Loucy (cell line): ENCODE measurements around the gene NLRP6.

Experiments
- H2AFZ ChIP-seq: fragments of 200-600 bp; sonication (generic); 2 replicates; pipeline ENCODE4 v1.6.0; 2016; ENCODE audit warnings: antibody characterized with exemption, mild to moderate bottlenecking, low read length, moderate library complexity
- H3F3A ChIP-seq: fragments of 200-600 bp; 2 replicates; pipeline ENCODE4 v1.6.0; 2016; ENCODE audit warnings: antibody characterized with exemption, low read depth, mild to moderate bottlenecking
- H3K27me3 ChIP-seq: fragments of 200-600 bp; sonication (generic); 2 replicates; pipeline ENCODE4 v1.6.1; 2014; ENCODE audit warnings: low read length, mild to moderate bottlenecking; ENCODE audit not compliant: insufficient read depth, poor library complexity, severe bottlenecking
- H3K36me3 ChIP-seq: fragments of 200-600 bp; sonication (generic); 2 replicates; pipeline ENCODE4 v1.6.1; 2016; ENCODE audit warnings: low read length; ENCODE audit not compliant: insufficient read depth
- H3K4me1 ChIP-seq: fragments of 200-600 bp; sonication (generic); 2 replicates; pipeline ENCODE4 v1.5.1; 2014; ENCODE audit warnings: low read length, mild to moderate bottlenecking; ENCODE audit not compliant: insufficient read depth, poor library complexity, severe bottlenecking
- H3K4me2 ChIP-seq: fragments of 200-600 bp; sonication (generic); 2 replicates; pipeline ENCODE4 v1.6.0; 2014; ENCODE audit warnings: antibody characterized with exemption, low read length, low read depth, mild to moderate bottlenecking; ENCODE audit not compliant: poor library complexity, severe bottlenecking
- H3K4me3 ChIP-seq: fragments of 200-600 bp; sonication (generic); 2 replicates; pipeline ENCODE4 v1.5.1; 2014; ENCODE audit warnings: low read length, mild to moderate bottlenecking, mixed read lengths; ENCODE audit not compliant: poor library complexity, severe bottlenecking
- H3K79me2 ChIP-seq: fragments of 200-600 bp; sonication (generic); 2 replicates; pipeline ENCODE4 v1.6.1; 2014; ENCODE audit warnings: low read length; ENCODE audit not compliant: insufficient read depth
- H3K9ac ChIP-seq: fragments of 200-600 bp; sonication (generic); 2 replicates; pipeline ENCODE4 v1.6.0; 2014; ENCODE audit warnings: mild to moderate bottlenecking, low read depth, low read length, moderate library complexity; ENCODE audit not compliant: poor library complexity, severe bottlenecking
- H3K9me2 ChIP-seq: fragments of 200-600 bp; sonication (generic); replicated peaks from 2 replicates; pipeline ENCODE4 v1.6.1; 2016; ENCODE audit warnings: low read depth, low read length, mixed read lengths
- H3K9me3 ChIP-seq: fragments of 200-600 bp; sonication (generic); 2 replicates; pipeline ENCODE4 v1.6.1; 2014; ENCODE audit warnings: mild to moderate bottlenecking, antibody characterized with exemption, low read length, low read depth; ENCODE audit not compliant: insufficient read depth
- H4K20me1 ChIP-seq: fragments of 200-600 bp; sonication (generic); 2 replicates; pipeline ENCODE4 v1.6.0; 2014; ENCODE audit warnings: antibody characterized with exemption, low read length, mild to moderate bottlenecking; ENCODE audit not compliant: insufficient read depth, poor library complexity, severe bottlenecking
- EZH2phosphoT487 ChIP-seq: fragments of 200-600 bp; IDR thresholded peaks from 2 replicates; pipeline ENCODE4 v1.6.1; 2018; ENCODE audit warnings: antibody characterized with exemption, mild to moderate bottlenecking, moderate library complexity, borderline replicate concordance
- TF ChIP-seq, protein P1 (sequence below): fragments of 200-600 bp; sonication (generic); conservative IDR thresholded peaks from 2 replicates; pipeline ENCODE4 v1.5.1; 2014; ENCODE audit warnings: mild to moderate bottlenecking, antibody characterized with exemption, low read length

The NLRP6 gene

DNA sequence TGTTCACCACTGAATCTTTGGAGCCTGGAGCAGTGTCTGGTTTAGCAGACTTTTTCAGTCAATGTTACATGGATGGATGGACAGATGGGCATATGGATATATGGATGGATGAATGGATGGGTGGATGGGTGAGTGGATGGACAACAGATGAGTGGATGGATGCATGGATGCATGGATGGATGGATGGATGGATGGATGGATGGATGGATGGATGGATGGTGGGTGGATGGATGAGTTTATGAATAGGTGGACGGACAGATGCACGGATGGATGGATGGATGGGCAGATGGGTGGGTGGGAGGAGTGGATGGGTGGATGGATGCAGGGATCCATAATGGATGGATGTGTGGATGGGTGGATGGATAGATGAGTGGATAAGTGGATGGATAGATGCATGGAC is 22.4 kb upstream of the NLRP6 start:
- H3K79me2 ChIP-seq = no peaks in the 10 kb centered on the region
- H4K20me1 ChIP-seq = no peaks in the 10 kb centered on the region
- H3K36me3 ChIP-seq = peaks cover 24% of the 10 kb centered on the region; the same call in 1 of the 2 replicates
- H3K27me3 ChIP-seq = no peaks in the 10 kb centered on the region
- TF ChIP-seq, protein P1, sequence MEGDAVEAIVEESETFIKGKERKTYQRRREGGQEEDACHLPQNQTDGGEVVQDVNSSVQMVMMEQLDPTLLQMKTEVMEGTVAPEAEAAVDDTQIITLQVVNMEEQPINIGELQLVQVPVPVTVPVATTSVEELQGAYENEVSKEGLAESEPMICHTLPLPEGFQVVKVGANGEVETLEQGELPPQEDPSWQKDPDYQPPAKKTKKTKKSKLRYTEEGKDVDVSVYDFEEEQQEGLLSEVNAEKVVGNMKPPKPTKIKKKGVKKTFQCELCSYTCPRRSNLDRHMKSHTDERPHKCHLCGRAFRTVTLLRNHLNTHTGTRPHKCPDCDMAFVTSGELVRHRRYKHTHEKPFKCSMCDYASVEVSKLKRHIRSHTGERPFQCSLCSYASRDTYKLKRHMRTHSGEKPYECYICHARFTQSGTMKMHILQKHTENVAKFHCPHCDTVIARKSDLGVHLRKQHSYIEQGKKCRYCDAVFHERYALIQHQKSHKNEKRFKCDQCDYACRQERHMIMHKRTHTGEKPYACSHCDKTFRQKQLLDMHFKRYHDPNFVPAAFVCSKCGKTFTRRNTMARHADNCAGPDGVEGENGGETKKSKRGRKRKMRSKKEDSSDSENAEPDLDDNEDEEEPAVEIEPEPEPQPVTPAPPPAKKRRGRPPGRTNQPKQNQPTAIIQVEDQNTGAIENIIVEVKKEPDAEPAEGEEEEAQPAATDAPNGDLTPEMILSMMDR = no peak
- no peak for TF ChIP-seq EZH2phosphoT487
- H3K9me2 ChIP-seq = no peaks in the 10 kb centered on the region
- no peaks in the 10 kb centered on the region for H3K9me3 ChIP-seq
- peaks cover 3% of the 10 kb centered on the region for H3K4me1 ChIP-seq
- no peak overlapping the region for H2AFZ ChIP-seq
- H3K9ac ChIP-seq = no peak overlapping the region
- no peak overlapping the region for H3K4me3 ChIP-seq
- no peaks in the 10 kb centered on the region for H3F3A ChIP-seq
- no peak overlapping the region for H3K4me2 ChIP-seq

DNA sequence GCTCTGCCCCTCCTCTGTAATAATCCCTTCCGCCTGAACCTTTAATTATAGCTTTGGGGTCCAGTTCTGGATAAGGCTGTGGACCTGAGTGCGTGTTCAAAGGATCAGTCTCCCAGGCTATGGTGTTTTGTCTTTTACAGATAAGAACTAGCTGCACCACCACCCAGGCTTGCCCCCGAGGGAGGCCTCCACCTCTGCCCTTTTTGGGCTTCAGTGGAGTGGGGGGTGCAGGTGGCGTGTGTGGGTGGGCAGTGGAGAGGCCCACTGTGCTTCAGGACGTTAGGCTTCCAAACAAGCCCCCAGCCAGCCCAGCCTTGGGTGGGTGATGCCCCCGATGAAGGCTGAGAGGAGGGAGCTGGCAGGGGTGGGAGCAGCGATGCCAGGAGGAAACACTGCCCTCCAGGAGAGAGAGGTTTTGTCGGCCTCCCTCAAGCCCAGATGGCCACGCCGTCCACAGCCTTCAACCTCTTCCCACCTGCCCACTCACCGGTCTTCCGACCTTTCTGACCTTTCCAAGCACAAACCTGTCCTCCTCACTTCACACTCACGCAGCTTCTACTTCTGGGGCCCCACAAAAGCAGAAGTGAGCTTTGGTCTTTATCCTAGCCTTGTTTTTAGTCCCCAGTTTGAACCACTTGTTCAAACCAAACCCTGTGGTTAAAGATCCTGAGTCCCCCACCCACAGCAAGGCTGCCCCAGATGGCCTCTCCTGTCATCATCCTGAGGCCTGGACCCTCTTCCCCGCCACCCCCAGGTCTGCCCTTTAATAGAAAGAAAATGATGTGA is 21.1 kb upstream of the NLRP6 start:
- Histone ChIP-seq H3K4me1 (no peaks in the 10 kb centered on the region), H3K4me3 (no peak overlapping the region), H3K9me3 (no peaks in the 10 kb centered on the region), H3K27me3 (no peaks in the 10 kb centered on the region), H3F3A (no peaks in the 10 kb centered on the region), H3K4me2 (no peak overlapping the region), H4K20me1 (no peaks in the 10 kb centered on the region), H3K9me2 (no peaks in the 10 kb centered on the region), H3K36me3 (peaks cover 17% of the 10 kb centered on the region; the same call in 1 of the 2 replicates), H3K79me2 (no peaks in the 10 kb centered on the region), H3K9ac (no peak overlapping the region), H2AFZ (no peak overlapping the region)
- TF ChIP-seq EZH2phosphoT487 = no peak
- TF ChIP-seq, protein P1 = no peak

DNA sequence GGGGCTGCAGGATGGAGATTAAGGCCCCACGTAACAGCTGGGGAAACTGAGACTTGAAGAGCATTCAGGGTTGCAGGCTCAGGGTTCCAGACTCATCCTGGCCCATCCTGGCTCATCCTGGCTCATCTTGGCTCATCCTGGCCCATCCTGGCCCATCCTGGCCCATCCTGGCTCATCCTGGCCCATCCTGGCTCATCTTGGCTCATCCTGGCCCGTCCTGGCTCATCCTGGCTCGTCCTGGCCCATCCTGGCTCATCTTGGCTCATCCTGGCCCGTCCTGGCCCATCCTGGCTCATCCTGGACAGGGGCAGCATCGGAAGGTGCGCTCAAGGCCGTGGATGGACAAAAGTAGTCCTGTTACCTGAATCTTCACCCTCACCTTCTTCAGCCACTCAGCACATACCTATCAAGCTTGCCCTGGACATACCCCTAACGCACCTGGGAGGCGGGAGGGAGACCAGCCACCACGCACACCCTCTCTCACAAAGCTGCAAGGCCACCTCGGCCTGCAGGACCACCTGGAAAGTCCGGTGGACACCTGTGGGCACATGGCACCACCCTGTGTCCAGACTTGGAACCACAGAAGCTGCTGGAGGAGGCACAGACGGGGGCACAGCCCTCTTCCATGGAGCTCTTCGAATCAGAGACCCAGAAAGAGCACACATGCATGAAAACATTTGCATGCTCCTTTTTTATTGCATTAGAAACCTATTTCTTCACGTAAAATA is 20.3 kb upstream of the NLRP6 start:
- TF ChIP-seq EZH2phosphoT487 = no peak
- TF ChIP-seq, protein P1 = peak; percentile 57
- Histone ChIP-seq H3K4me2 (no peak overlapping the region), H3K4me1 (no peaks in the 10 kb centered on the region), H3K79me2 (no peaks in the 10 kb centered on the region), H3F3A (no peaks in the 10 kb centered on the region), H3K9me2 (no peaks in the 10 kb centered on the region), H3K27me3 (no peaks in the 10 kb centered on the region), H3K9ac (no peak overlapping the region), H3K36me3 (peaks cover 9% of the 10 kb centered on the region; the same call in 1 of the 2 replicates), H3K4me3 (no peak overlapping the region), H2AFZ (no peak overlapping the region), H3K9me3 (no peaks in the 10 kb centered on the region), H4K20me1 (no peaks in the 10 kb centered on the region)
